PFSK-1 (cell line): Measurements from ENCODE around the gene FUCA2.

Experiments used
- POLR2AphosphoS5 ChIP-seq: IDR thresholded peaks from 2 replicates; pipeline ENCODE4 v1.6.1; 2012; ENCODE audit warnings: low read depth, mild to moderate bottlenecking, control low read depth, low read length, moderate library complexity
- REST ChIP-seq, 2 experiments: IDR thresholded peaks; 2 replicates each; pipeline versions ENCODE4 v1.6.1 to v1.8.0; 2011 to 2012; ENCODE audit warnings: low read depth in 2 of 2, low read length in 2 of 2, control low read depth in 1 of 2, inconsistent platforms in 1 of 2, mild to moderate bottlenecking in 1 of 2, moderate library complexity in 1 of 2; ENCODE audit not compliant: insufficient read depth in 1 of 2
- TAF1 ChIP-seq: IDR thresholded peaks from 2 replicates; pipeline ENCODE4 v1.6.1; 2012; ENCODE audit warnings: low read length, control low read depth, borderline replicate concordance; ENCODE audit not compliant: insufficient read depth

DNA sequence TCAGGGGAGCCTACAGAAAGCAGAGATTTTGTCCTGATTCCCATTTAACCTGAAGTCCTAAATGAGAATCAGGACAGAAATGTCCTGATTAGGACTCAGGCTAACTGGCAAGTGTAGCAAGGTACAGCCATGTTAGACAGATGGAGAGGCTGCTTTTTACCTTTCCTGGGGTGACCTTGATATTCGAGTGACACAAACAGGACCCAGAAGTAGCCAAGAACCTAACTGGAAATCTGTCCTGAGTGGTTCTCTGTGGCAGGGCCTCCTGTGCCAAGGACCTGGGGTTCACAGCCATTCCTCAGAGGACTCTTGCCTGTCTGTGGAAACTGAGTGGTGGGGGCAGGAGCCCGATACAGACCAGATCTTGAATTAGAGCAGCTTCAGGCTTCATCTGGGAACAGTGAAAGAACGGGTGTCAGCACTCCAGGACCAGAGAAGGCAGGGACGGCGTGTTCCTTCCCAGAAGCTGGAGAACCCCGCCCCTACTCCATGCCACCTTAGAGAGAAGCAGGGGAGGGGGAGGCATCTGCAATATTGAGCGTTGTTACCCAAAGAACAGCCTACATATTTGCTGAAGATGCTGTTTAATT lies 4.3 kb upstream of the FUCA2 start:
- TF ChIP-seq REST (IDR thresholded peaks at IDR 0.05; ENCODE audit: insufficient read depth in 1 of 2, low read depth in 2 of 2, low read length in 2 of 2) (no peak), POLR2AphosphoS5 (no peak), TAF1 (no peak)
